Measurements from ENCODE around the gene CALHM2. TPM values are rescaled to one million over a fixed set of nuclear protein-coding genes. Genes with fewer than 3 reads are reported as not detected.
A peak's percentile ranks its signal among the peaks of the same experiment; 100 is the strongest.
"Not testable (repeated sequence)": the region's sequence is repeated elsewhere in the genome, so short reads cannot be mapped to it uniquely, and the experiment has no call there.

The CALHM2 gene
- total RNA-seq, 2 donors from 2014 or later: 11.2 to 12.7 TPM

DNA sequence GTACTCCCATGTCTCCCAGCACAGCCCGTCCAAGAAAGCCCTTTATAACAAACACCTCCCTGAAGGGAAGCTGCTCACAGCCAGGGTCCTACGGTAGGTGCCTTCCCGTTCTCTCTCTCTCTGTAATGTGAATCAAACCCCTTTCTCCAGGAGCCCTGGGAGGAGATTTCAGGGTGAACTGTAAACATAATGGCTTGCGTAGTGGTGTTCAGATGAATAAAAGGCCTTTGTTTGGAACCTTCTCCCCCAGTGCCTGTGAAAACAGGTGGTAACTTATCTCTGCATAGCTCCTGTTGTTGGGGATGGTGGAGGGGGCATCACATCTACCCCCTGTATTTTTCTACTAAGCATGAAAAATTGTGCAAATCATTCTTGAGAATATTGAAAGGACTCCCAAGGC, 12.4 kb downstream of the CALHM2 start:
- no peak for DNase-seq (ENCODE audit: low spot score)
- peaks cover 0 to 7% of the 10 kb centered on the region in 2 donors for H3K4me1 Mint-ChIP-seq (ENCODE audit: low read depth in 2 of 2)
- no peak overlapping the region for H3K4me3 Mint-ChIP-seq
- H3K36me3 Mint-ChIP-seq: peaks cover 23% of the 10 kb centered on the region
- ATAC-seq: no peak
- no peaks in the 10 kb centered on the region for H3K27me3 Mint-ChIP-seq
- peak overlapping the region in 1 of 2 donors; percentile 50 for H3K27ac Mint-ChIP-seq
- no peaks in the 10 kb centered on the region for H3K9me3 Mint-ChIP-seq

- Mint-ChIP-seq H3K4me3 (no peak overlapping the region), H3K4me1 (ENCODE audit: low read depth in 2 of 2) (no peaks in the 10 kb centered on the region), H3K27me3 (no peaks in the 10 kb centered on the region), H3K9me3 (no peaks in the 10 kb centered on the region), H3K27ac (no peak overlapping the region), H3K36me3 (peaks cover 34% of the 10 kb centered on the region)
- no peak for DNase-seq (ENCODE audit: low spot score)
- ATAC-seq: no peak
These were observed 18.3 kb downstream of the CALHM2 start for GRCh38 chr10:103433858-103434257.

DNA sequence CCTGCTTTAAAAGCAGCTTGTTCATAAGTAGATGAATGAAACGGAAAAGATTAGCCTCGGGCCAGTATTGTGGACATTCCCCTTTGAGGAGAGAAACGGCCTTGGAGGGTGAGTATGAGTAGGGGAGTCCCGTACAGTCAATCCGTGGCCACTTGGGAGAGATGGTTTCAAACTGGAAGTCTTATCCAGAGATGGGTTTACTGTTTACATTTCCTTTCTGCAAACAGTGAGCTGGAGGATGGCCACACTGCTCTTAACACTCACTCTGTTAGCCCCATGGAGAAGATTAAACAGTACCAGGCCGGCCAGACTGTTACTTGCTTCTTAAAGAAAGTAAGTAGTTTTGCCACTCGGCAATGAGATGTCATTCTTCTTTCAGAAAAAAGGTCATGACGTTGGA, 20.3 kb downstream of the CALHM2 start:
- Mint-ChIP-seq H3K36me3 (peaks cover 26% of the 10 kb centered on the region), H3K9me3 (no peaks in the 10 kb centered on the region)
- no peak for ATAC-seq

DNA sequence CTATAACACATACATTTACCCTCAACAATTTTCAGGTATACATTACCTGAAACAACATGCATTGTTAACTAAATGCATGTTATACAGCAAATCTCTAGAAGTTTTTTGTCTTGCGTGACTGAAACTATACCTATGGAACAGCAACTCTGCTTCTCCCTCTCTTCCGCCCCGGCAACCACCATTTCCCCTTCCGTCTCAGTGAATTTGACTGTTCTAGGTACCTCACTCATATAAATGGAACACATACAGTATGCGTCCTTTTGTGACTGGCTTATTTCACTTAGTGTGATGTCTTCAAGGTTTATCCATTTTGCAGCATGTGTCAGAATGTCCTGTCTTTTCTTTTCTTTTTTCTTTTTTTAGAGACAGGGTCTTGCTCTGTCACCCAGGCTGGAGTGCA, 22.5 kb downstream of the CALHM2 start:
- Mint-ChIP-seq H3K27me3 (no peaks in the 10 kb centered on the region), H3K36me3 (peaks cover 30% of the 10 kb centered on the region), H3K27ac (peak overlapping the region in 1 of 2 donors; percentile 29), H3K9me3 (no peaks in the 10 kb centered on the region), H3K4me3 (peak overlapping the region; percentile 29), H3K4me1 (ENCODE audit: low read depth in 2 of 2) (no peaks in the 10 kb centered on the region)
- no peak for ATAC-seq
- DNase-seq (ENCODE audit: low spot score): no peak

More for the DNA sequence above, 20.3 kb downstream of the CALHM2 start:
- Mint-ChIP-seq H3K27me3 (no peaks in the 10 kb centered on the region), H3K4me1 (ENCODE audit: low read depth in 2 of 2) (no peaks in the 10 kb centered on the region), H3K27ac (no peak overlapping the region), H3K4me3 (no peak overlapping the region)
- no peak for DNase-seq (ENCODE audit: low spot score)

DNA sequence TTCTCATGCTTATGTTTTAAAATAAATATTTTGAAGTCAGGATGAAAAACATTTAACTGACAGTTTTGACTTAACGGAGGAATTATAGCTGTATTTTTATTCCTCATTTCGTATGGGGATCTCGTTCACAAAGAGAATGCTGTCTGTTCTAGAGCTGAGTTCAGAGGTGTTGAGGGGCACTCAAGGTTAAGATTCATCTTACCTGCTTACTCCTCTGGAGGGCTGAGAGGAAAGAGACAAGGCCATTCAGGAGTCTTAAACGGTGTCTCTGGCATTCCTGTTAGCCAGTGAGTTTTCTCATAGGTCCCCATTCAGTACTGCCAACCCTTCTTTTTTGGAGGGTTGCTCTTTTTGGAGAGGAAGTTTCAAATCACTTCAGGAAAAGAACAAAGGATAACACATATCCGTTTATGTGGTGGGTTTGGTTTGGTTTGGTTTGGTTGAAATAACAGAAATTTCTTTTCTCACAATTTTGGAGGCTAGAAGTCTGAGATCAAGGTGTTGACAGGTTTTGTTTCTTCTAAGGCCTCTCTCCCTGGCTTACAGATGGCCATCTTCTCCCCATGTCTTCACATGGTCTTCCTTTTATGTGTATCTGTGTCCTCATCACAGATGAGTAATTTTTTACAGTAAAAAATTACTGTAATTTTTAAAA, 23.1 kb downstream of the CALHM2 start:
- Mint-ChIP-seq H3K4me3 (peak overlapping the region; percentile 29), H3K27ac (peak overlapping the region in 1 of 2 donors; percentile 29), H3K4me1 (ENCODE audit: low read depth in 2 of 2) (no peaks in the 10 kb centered on the region), H3K36me3 (peaks cover 35% of the 10 kb centered on the region), H3K9me3 (no peaks in the 10 kb centered on the region), H3K27me3 (no peaks in the 10 kb centered on the region)
- DNase-seq (ENCODE audit: low spot score): no peak
- ATAC-seq: no peak

GRCh38 chr10:103427866-103428265, 24.3 kb downstream of the CALHM2 start:
- no peak overlapping the region for H3K4me3 Mint-ChIP-seq
- no peak overlapping the region for H3K27ac Mint-ChIP-seq
- DNase-seq (ENCODE audit: low spot score): no peak
- H3K9me3 Mint-ChIP-seq: no peaks in the 10 kb centered on the region
- no peaks in the 10 kb centered on the region for H3K4me1 Mint-ChIP-seq (ENCODE audit: low read depth in 2 of 2)
- ATAC-seq: no peak
- H3K36me3 Mint-ChIP-seq: peaks cover 41% of the 10 kb centered on the region
- no peaks in the 10 kb centered on the region for H3K27me3 Mint-ChIP-seq

GRCh38 chr10:103423748-103424147, 28.4 kb downstream of the CALHM2 start:
- DNase-seq (ENCODE audit: low spot score) (no peak), ATAC-seq (no peak)
- Mint-ChIP-seq H3K27ac (no peak overlapping the region), H3K27me3 (no peaks in the 10 kb centered on the region), H3K4me3 (no peak overlapping the region), H3K9me3 (no peaks in the 10 kb centered on the region), H3K4me1 (ENCODE audit: low read depth in 2 of 2) (no peaks in the 10 kb centered on the region), H3K36me3 (peaks cover 33% of the 10 kb centered on the region)

- Mint-ChIP-seq H3K36me3 (peaks cover 53% of the 10 kb centered on the region), H3K27me3 (no peaks in the 10 kb centered on the region), H3K4me3 (no peak overlapping the region), H3K27ac (no peak overlapping the region), H3K4me1 (ENCODE audit: low read depth in 2 of 2) (no peaks in the 10 kb centered on the region), H3K9me3 (no peaks in the 10 kb centered on the region)
- ATAC-seq: no peak
- DNase-seq (ENCODE audit: low spot score): no peak
These were observed 33.1 kb downstream of the CALHM2 start for GRCh38 chr10:103419101-103419500.

- Mint-ChIP-seq H3K27ac (no peak overlapping the region), H3K36me3 (peaks cover 49% of the 10 kb centered on the region), H3K9me3 (no peaks in the 10 kb centered on the region), H3K27me3 (no peaks in the 10 kb centered on the region), H3K4me1 (ENCODE audit: low read depth in 2 of 2) (no peaks in the 10 kb centered on the region), H3K4me3 (no peak overlapping the region)
- DNase-seq (ENCODE audit: low spot score) (no peak), ATAC-seq (no peak)
These were observed 34.6 kb downstream of the CALHM2 start for GRCh38 chr10:103417601-103418000.

DNA sequence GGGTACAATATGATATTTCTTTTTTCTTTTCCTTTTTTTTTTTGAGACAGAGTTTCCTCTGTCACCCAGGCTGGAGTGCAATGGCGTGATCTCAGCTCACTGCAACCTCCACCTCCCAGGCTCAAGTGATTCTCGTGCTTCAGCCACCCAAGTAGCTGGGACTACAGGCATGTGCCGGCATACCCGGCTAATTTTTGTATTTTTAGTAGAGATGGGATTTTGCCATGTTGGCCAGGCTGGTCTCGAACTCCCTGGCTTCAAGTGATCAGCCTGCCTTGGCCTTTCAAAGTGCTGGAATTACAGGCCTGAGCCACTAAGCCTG, 35.1 kb downstream of the CALHM2 start:
- not testable (repeated sequence) for ATAC-seq; H3K4me1 Mint-ChIP-seq (ENCODE audit: low read depth in 2 of 2); DNase-seq (ENCODE audit: low spot score); H3K27me3 Mint-ChIP-seq; H3K9me3 Mint-ChIP-seq; H3K27ac Mint-ChIP-seq; H3K4me3 Mint-ChIP-seq
- peaks cover 46% of the 10 kb centered on the region for H3K36me3 Mint-ChIP-seq

DNA sequence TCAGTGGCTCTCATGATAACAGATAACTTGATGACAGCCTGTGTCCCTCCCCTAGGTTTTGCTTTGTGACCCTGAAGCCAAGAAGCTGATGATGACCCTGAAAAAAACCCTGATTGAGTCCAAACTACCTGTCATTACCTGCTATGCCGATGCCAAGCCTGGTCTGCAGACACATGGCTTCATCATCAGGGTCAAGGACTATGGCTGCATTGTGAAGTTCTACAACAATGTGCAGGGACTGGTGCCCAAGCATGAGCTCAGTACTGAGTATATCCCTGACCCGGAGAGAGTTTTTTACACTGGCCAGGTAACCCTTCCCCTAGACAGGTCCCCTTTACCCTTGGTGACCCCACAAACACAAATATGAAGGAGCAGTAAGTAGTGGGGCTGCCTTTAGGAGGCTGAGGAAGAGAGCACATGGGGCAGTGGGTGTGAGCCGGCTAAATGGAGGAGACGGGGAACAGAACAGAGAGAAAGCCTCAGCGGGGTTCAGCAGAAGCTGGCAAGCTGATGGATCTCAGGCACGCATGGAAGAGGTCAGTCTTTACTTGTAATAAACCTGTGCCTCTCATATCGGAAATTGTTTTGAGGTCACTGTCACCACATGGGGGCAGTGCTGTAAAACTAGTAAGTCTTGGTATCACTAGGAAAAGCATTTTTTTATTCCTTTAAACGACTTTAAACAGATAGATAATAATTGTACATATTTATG, 35.6 kb downstream of the CALHM2 start:
- no peaks in the 10 kb centered on the region for H3K27me3 Mint-ChIP-seq
- no peaks in the 10 kb centered on the region for H3K9me3 Mint-ChIP-seq
- DNase-seq (ENCODE audit: low spot score) (no peak), ATAC-seq (peak; percentile 41 to 52)
- no peaks in the 10 kb centered on the region for H3K4me1 Mint-ChIP-seq (ENCODE audit: low read depth in 2 of 2)
- peaks cover 46% of the 10 kb centered on the region for H3K36me3 Mint-ChIP-seq
- no peak overlapping the region for H3K4me3 Mint-ChIP-seq
- H3K27ac Mint-ChIP-seq: no peak overlapping the region

DNA sequence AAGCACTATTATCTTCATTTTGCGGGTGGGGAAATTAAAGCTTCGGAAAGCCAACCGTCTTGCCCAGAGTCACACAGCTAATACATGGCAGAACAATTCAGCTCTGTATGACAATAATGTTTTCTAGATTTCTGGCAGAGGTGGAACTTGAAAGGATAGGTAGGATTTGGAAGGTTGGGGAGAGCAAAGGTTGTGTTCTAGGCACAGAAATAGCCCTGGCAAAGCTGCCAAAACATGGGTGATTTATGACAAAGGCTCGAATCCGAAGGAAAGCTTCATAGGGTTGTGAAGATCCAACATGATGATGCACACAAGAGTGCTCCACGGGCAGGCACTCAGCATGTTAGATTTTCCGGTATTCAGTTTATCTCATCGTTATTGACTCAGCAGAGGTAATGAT, 36.6 kb downstream of the CALHM2 start:
- DNase-seq (ENCODE audit: low spot score) (no peak), ATAC-seq (no peak)
- Mint-ChIP-seq H3K9me3 (no peaks in the 10 kb centered on the region), H3K4me3 (no peak overlapping the region), H3K36me3 (peaks cover 41% of the 10 kb centered on the region), H3K27ac (no peak overlapping the region), H3K27me3 (no peaks in the 10 kb centered on the region), H3K4me1 (ENCODE audit: low read depth in 2 of 2) (no peaks in the 10 kb centered on the region)

DNA sequence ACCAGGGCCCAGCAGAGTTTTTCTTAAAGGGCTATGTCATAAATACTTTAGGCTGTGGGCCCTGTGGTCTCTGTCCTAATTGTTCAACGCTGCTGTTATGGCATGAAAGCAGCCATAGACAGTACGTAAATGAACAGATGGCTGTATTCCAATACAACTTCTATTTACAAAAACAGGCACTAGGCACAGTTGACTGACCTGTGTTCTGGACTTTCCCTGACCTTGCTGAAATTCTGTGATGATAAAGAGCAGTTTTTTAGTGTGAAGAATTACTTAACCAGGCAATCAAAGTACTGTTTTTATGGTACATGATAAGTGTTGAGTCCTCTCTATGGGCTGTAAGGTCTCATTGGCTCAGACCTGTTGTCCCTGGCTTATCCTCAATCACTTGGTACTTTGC, 38.6 kb downstream of the CALHM2 start:
- DNase-seq (ENCODE audit: low spot score): no peak
- Mint-ChIP-seq H3K36me3 (peaks cover 51% of the 10 kb centered on the region), H3K27ac (no peak overlapping the region), H3K9me3 (no peaks in the 10 kb centered on the region), H3K27me3 (no peaks in the 10 kb centered on the region), H3K4me3 (no peak overlapping the region), H3K4me1 (ENCODE audit: low read depth in 2 of 2) (no peaks in the 10 kb centered on the region)
- no peak for ATAC-seq

DNA sequence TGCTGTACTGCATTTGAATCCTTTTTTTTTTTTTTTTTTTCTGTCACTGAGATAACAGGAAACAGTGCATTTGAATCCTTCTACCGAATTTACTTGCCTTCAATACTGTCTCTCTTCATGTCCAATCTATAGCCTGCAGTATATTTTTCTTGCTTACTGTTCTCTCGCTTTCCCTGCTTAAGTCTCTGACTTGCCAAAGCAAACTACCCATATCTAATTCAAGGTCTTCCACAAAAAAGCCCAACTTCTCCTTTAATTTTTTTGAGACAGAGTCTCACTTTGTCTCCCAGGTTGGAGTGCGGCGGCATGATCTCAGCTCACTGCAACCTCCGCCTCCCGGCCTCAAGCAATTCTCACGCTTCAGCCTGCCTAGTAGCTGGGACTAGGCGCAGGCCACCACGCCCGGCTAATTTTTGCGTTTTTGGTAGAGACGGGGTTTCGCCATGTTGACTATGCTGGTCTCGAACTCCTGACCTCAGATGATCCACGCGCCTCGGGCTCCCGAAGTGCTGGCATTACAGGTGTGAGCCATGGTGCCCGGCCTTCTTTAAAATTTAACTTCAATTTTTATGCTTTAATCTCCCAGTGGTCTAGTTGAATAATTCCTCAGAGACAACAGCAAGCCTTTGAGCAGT, 54.9 kb downstream of the CALHM2 start:
- DNase-seq (ENCODE audit: low spot score): no peak
- Mint-ChIP-seq H3K9me3 (no peaks in the 10 kb centered on the region), H3K36me3 (peaks cover 23% of the 10 kb centered on the region), H3K27me3 (no peaks in the 10 kb centered on the region), H3K4me1 (ENCODE audit: low read depth in 2 of 2) (peaks cover 34 to 47% of the 10 kb centered on the region in 2 donors), H3K27ac (peak overlapping the region; percentile 78 to 94), H3K4me3 (peak overlapping the region; percentile 99)
- no peak for ATAC-seq
